ENCODE measurements around the gene LHX6.

Gene LHX6

GRCh38 chr9:122226758-122227574 lies 1.8 kb downstream of the LHX6 start:
- in situ Hi-C loops (cut with MboI; ENCODE audit: low pct_unique_long_range_greater_than_20kb, low sequenced_read_pairs, unreplicated experiment), result no loop called here
- TF ChIP-seq CTCF (IDR thresholded peaks at IDR 0.05; ENCODE audit: extremely low read depth, insufficient read depth, missing control alignments), result no peak
- DNase-seq (ENCODE audit: low spot score), result peak; percentile 43

GRCh38 chr9:122226142-122226757 lies 2.5 kb downstream of the LHX6 start:
- DNase-seq (ENCODE audit: low spot score), result peak; percentile 33
- in situ Hi-C loops (cut with MboI; ENCODE audit: low pct_unique_long_range_greater_than_20kb, low sequenced_read_pairs, unreplicated experiment), result no loop called here

GRCh38 chr9:122225312-122226141 lies 3.2 kb downstream of the LHX6 start:
- peak; percentile 23 for DNase-seq (ENCODE audit: low spot score)
- in situ Hi-C loops (cut with MboI; ENCODE audit: low pct_unique_long_range_greater_than_20kb, low sequenced_read_pairs, unreplicated experiment), result no loop called here
- TF ChIP-seq CTCF (IDR thresholded peaks at IDR 0.05; ENCODE audit: extremely low read depth, insufficient read depth, missing control alignments), result no peak

More at GRCh38 chr9:122226142-122226757, 2.5 kb downstream of the LHX6 start:
- TF ChIP-seq CTCF (IDR thresholded peaks at IDR 0.05; ENCODE audit: extremely low read depth, insufficient read depth, missing control alignments), result no peak

GRCh38 chr9:122223435-122223834 lies 5.3 kb downstream of the LHX6 start:
- no peak for TF ChIP-seq CTCF (IDR thresholded peaks at IDR 0.05; ENCODE audit: extremely low read depth, insufficient read depth, missing control alignments)
- in situ Hi-C loops (cut with MboI; ENCODE audit: low pct_unique_long_range_greater_than_20kb, low sequenced_read_pairs, unreplicated experiment), result no loop called here
- no peak for DNase-seq (ENCODE audit: low spot score)

- no peak for TF ChIP-seq CTCF (IDR thresholded peaks at IDR 0.05; ENCODE audit: extremely low read depth, insufficient read depth, missing control alignments)
- in situ Hi-C loops (cut with MboI; ENCODE audit: low pct_unique_long_range_greater_than_20kb, low sequenced_read_pairs, unreplicated experiment), result no loop called here
- no peak for DNase-seq (ENCODE audit: low spot score)
Observed at GRCh38 chr9:122222791-122223190, 6.0 kb downstream of the LHX6 start.

GRCh38 chr9:122221183-122221811 lies 7.5 kb downstream of the LHX6 start:
- in situ Hi-C loops (cut with MboI; ENCODE audit: low pct_unique_long_range_greater_than_20kb, low sequenced_read_pairs, unreplicated experiment), result no loop called here
- DNase-seq (ENCODE audit: low spot score), result peak; percentile 23
- TF ChIP-seq CTCF (IDR thresholded peaks at IDR 0.05; ENCODE audit: extremely low read depth, insufficient read depth, missing control alignments), result no peak

All from GM13977 (cell line).